ENCODE results near the gene RABGAP1L. TPM values are rescaled to one million over a fixed set of nuclear protein-coding genes. Genes with fewer than 3 reads are reported as not detected.

RABGAP1L gene
- total RNA-seq, 4 donors from 2014 or later, result 70.5 to 100 (median 92.6) TPM

GRCh38 chr1:174258148-174258550, 98.8 kb downstream of the RABGAP1L start:
- H3K36me3 ChIP-seq, result no peaks in the 10 kb centered on the region
- no peak overlapping the region for H3K4me3 ChIP-seq (replicated peaks in 1 of 3)
- peak; percentile 25 to 29 for DNase-seq
- intact Hi-C loops (cut with DNase I), result no loop called here
- H3K9me3 ChIP-seq, result no peaks in the 10 kb centered on the region
- H3K27ac ChIP-seq, result no peak overlapping the region
- 42 to 53% methylated on average over 1 of the region's 1 CpG for WGBS, 2 donors
- H3K27me3 ChIP-seq, result no peaks in the 10 kb centered on the region
- H3K4me1 ChIP-seq, result no peaks in the 10 kb centered on the region
- TF ChIP-seq POLR2A (IDR thresholded peaks at IDR 0.05), result no peak
- TF ChIP-seq, protein P1, sequence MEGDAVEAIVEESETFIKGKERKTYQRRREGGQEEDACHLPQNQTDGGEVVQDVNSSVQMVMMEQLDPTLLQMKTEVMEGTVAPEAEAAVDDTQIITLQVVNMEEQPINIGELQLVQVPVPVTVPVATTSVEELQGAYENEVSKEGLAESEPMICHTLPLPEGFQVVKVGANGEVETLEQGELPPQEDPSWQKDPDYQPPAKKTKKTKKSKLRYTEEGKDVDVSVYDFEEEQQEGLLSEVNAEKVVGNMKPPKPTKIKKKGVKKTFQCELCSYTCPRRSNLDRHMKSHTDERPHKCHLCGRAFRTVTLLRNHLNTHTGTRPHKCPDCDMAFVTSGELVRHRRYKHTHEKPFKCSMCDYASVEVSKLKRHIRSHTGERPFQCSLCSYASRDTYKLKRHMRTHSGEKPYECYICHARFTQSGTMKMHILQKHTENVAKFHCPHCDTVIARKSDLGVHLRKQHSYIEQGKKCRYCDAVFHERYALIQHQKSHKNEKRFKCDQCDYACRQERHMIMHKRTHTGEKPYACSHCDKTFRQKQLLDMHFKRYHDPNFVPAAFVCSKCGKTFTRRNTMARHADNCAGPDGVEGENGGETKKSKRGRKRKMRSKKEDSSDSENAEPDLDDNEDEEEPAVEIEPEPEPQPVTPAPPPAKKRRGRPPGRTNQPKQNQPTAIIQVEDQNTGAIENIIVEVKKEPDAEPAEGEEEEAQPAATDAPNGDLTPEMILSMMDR (IDR thresholded peaks at IDR 0.05), result peak in 4 of 6 experiments; percentile 13 to 61 (median 54)

DNA sequence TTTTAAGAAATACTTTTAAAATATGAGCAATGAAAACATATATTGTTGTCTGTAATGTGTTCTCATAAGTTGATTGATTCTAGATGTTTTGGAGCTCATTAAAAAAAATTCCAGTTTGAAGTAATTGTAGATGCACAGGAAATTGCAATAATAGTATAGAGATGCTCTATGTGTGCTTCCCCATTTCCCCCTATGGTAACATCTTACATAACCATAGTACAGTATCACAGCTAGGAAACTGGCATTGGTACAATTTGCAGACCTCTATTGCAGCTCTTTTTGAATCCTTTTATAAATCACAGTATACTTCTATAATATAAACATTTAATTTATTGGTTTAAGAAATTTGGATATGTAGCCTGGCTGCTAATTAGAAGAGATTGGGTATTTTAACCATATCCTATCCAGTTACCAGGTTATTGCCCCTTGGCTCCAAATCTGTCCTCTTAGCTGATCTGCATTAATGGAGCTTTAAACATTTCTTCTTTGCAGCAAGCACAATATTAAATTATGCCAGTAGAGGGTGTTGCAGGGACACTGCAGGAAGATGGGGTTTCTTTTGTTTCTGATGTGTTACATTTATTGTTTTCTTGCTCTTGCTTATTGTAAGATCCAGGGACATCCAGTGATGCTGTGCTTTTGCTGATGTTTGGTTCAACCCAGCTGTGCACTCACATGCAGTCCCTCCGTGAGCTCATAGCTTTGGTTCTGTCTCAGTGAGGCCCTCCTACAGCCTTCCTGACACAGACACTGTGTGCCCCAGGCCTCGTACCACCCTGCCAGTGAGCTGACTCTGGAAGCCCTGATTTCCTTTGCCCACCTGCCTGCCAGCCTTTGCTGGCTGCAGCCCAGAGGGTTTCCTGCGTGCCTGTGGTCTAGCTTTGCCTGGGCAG, 103.3 kb downstream of the RABGAP1L start:
- H3K9me3 ChIP-seq, result no peaks in the 10 kb centered on the region
- no peak for DNase-seq
- H3K4me1 ChIP-seq, result no peaks in the 10 kb centered on the region
- TF ChIP-seq, protein P1 (IDR thresholded peaks at IDR 0.05), result peak in 5 of 6 experiments; percentile 10 to 63 (median 51)
- TF ChIP-seq POLR2A (IDR thresholded peaks at IDR 0.05), result no peak
- no peak overlapping the region for H3K4me3 ChIP-seq (replicated peaks in 1 of 3)
- intact Hi-C loops (cut with DNase I), result no loop called here
- H3K27me3 ChIP-seq, result no peaks in the 10 kb centered on the region
- no peak overlapping the region for H3K27ac ChIP-seq
- 70 to 75% methylated on average over 3 of the region's 3 CpGs for WGBS, 2 donors
- H3K36me3 ChIP-seq, result no peaks in the 10 kb centered on the region

DNA sequence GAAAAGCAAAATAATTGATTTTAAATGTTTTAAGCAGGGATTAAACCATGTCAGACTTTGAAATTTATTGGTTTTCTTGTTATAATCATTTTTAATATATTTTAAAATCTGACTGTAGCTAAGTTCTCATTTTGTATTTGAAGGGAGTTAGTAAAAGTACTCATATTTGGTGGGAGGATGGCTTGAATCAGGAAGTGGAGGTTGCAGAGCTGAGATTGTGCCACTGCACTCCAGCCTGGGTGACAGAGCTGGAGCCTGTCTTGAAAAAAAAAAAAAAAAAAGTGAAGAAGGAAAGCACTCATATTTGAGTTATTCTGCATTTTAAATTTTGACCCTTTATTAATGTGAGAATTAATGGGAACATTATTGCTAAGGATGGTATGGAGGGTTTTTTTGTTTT, 106.0 kb downstream of the RABGAP1L start:
- DNase-seq, result no peak
- H3K4me3 ChIP-seq (replicated peaks in 1 of 3), result no peak overlapping the region
- no peaks in the 10 kb centered on the region for H3K9me3 ChIP-seq
- TF ChIP-seq POLR2A (IDR thresholded peaks at IDR 0.05), result no peak
- TF ChIP-seq, protein P1 (IDR thresholded peaks at IDR 0.05), result no peak
- no peaks in the 10 kb centered on the region for H3K36me3 ChIP-seq
- intact Hi-C loops (cut with DNase I), result loop anchor here (5.0 kb wide), 1 partner anchor 477 kb away; no protein-coding TSS in a partner anchor
- H3K27me3 ChIP-seq, result no peaks in the 10 kb centered on the region
- H3K4me1 ChIP-seq, result no peaks in the 10 kb centered on the region
- no peak overlapping the region for H3K27ac ChIP-seq

GRCh38 chr1:174266476-174266875, 107.2 kb downstream of the RABGAP1L start:
- no peaks in the 10 kb centered on the region for H3K9me3 ChIP-seq
- WGBS, 2 donors, result 85 to 89% methylated on average over 2 of the region's 2 CpGs
- H3K27me3 ChIP-seq, result no peaks in the 10 kb centered on the region
- no peaks in the 10 kb centered on the region for H3K4me1 ChIP-seq
- intact Hi-C loops (cut with DNase I), result loop anchor here (5.0 kb wide), 1 partner anchor 476 kb away; no protein-coding TSS in a partner anchor
- no peaks in the 10 kb centered on the region for H3K36me3 ChIP-seq
- no peak overlapping the region for H3K4me3 ChIP-seq (replicated peaks in 1 of 3)
- TF ChIP-seq POLR2A (IDR thresholded peaks at IDR 0.05), result no peak
- TF ChIP-seq, protein P1 (IDR thresholded peaks at IDR 0.05), result no peak
- no peak overlapping the region for H3K27ac ChIP-seq
- DNase-seq, result no peak

DNA sequence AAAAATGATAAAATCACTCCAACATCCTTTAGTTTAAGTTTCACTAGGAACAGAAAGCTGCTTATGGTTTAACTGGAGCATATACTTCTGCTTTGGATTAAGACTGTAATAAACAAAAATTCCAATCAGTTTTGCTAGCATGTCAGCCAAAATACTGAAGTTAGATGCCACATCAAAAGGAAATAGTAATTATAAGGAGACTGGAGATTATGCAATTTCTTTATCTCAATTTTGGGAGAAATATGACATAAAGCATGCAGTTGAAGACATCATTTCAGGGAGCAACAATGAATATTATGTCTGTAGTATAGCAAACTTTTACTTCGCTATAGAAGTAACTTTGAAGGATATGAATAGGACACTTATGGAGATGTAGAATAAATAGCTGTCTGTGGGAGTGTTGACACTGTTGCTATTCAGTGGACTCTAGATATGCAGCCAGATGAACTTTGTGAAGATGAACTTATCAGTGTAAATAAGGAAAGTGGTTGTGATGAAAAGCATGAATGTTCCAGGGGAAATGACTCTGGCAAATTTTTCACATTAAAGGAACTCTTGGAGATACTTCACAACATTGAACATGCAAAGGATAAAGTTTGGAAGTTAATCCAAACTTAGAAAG, 107.8 kb downstream of the RABGAP1L start:
- intact Hi-C loops (cut with DNase I), result loop anchor here (5.0 kb wide), 1 partner anchor 475 kb away; no protein-coding TSS in a partner anchor
- no peak overlapping the region for H3K27ac ChIP-seq
- no peak for DNase-seq
- 75 to 85% methylated on average over 1 of the region's 1 CpG for WGBS, 2 donors
- no peak for TF ChIP-seq POLR2A (IDR thresholded peaks at IDR 0.05)
- TF ChIP-seq, protein P1 (IDR thresholded peaks at IDR 0.05), result no peak
- H3K9me3 ChIP-seq, result no peaks in the 10 kb centered on the region
- H3K4me3 ChIP-seq (replicated peaks in 1 of 3), result no peak overlapping the region
- H3K27me3 ChIP-seq, result no peaks in the 10 kb centered on the region
- H3K36me3 ChIP-seq, result no peaks in the 10 kb centered on the region
- H3K4me1 ChIP-seq, result no peaks in the 10 kb centered on the region

Data from thyroid gland (tissue), 4 donors.